ENCODE results near the gene TACC3.

Gene TACC3

GRCh38 chr4:1748465-1748995, 27.2 kb downstream of the TACC3 start:
- peak; percentile 61 to 76 (median 68) for DNase-seq

- no peak for DNase-seq
Measured at GRCh38 chr4:1749370-1749769, 28.0 kb downstream of the TACC3 start.

- DNase-seq = no peak
Measured at GRCh38 chr4:1749826-1750225, 28.5 kb downstream of the TACC3 start.

DNA sequence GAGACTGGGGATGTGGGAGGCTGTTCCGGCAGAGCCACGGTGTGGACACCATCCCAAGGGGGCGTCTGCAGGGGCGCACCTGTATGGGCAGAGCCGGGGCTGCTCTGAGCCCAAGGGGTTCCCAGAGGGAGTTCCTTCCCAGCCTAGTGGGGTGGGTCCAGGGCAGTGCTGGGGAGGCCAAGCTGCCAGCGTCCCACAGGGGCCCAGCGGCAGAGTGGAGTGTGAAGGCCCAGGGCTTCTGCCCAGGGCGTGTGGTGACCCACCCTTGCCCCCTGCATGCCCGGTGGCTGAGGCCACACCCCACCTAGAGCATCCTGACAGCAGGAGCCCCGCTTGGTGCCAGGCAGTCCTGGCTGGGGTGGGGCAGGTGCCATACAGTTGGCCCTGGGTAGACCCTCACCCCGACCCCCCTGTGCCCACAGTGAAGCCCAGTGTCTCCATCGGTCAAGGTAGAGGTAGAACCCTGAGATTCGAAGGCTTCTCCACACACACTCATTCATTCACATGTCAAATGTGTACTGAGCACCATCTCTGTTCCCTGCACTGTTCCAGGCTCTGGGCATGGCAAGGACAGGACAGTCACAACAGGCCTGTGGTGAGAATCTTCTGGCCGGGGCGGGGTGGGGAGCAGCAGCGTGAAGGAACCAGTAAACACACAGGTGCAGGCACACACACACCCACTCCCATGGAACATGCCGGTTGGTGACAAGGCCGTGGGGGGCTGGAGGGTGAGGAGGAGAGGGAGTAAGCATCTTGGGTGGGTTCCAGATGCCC, 29.2 kb downstream of the TACC3 start:
- no peak for DNase-seq

DNA sequence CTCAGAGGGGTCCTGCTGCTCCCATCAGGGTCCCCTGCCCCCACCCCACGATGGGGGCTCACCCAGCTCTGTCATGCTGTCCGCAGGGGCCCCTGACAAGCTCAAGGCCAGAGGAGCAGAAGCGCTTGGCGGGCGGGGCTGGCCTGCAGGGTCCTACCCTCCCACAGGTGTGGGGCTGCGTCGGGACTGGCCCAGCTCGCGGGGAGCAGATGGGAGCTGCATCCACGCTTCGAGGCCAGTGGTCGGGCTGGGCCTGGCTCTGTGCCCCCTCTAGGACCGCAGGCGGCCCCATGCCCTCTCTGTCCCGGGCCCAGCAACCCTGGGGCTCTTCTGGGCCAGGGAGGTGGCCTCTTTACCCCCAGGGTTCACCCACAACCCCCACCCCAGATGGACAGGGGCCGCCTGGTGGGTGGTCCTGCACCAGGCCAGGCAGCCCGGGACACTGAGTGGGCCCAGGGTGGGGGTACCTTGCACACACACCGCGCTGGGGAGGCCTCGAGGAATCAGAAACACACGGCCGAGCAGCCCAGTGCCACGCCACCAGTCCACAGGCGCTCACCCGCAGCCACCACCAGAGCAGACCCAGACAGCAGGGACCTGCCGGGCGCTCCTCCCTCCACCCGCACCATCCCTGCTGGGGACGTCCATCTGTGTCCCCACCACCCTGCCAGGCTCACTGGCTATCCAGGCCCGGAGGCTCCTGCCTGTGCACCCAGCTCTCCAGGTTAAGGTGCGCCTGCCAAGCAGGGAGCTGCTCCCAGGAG, 30.0 kb downstream of the TACC3 start:
- DNase-seq = no peak

GRCh38 chr4:1751919-1752283, 30.6 kb downstream of the TACC3 start:
- DNase-seq = no peak

DNA sequence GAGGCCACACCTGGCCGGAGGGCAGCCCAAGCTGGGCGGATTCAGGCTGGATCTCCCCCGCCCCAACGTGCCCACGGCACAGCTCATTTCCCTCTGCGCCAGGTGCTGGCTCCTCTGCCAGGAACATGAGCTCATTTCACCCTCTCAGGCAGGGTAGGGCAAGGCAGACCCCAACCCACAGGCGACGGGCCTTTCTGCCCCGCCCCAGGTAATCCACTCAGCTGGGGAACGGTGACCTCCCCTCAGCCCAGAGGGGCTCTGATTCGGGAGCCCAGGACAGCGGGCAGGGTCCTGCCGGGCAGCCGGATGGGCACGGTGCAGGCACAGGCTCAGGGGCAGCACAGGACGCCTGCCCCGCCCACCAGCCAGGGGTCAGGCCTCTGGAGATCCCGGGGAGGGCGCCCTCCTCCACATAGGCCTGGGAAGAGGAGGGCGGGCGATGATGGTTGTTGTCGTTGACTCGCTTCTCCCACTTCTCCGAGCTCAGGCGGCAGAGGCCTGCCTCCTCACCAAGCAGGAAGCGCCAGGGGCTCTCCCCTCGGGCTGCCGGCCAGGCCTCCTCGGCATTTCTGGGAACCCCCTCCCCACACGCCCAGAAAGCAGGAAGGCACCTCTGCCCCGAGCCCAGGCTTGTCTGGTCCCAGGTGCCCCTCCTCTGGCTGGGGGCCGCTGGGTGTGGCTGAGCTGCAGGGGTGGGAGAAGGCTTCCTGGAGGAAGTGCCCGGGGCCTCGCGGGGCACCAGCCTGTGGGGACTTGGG, 31.1 kb downstream of the TACC3 start:
- peak in 2 of 3 experiments; percentile 11 to 28 for DNase-seq

DNA sequence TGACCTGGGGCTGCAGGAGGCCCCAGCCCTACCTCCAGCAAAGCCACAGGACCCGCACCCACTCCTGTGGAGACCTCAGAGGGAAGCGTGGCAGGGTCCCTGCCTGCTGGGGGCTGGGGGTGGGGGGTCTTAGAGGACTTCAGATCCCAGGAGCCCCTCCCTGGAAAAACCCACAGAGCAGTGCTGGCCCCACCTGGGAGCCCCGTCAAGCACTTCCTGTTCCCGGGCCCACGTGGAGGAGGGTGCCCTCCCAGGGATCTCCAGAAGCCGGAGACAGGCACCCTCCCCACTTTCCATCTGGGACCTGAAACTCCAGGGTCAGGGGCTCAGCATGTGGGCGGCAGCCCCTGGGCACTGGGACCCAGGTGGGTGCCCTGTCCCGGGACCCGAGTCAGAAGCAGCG, 32.0 kb downstream of the TACC3 start:
- DNase-seq = no peak

- DNase-seq = no peak
Measured at GRCh38 chr4:1753697-1754311, 32.5 kb downstream of the TACC3 start.

GRCh38 chr4:1754336-1754735, 33.0 kb downstream of the TACC3 start:
- DNase-seq = no peak

- DNase-seq = no peak
Measured at GRCh38 chr4:1755297-1755696, 34.0 kb downstream of the TACC3 start.

- no peak for DNase-seq
Measured at GRCh38 chr4:1756079-1756478, 34.8 kb downstream of the TACC3 start.

- DNase-seq = no peak
Measured at GRCh38 chr4:1756893-1757779, 35.8 kb downstream of the TACC3 start.

DNA sequence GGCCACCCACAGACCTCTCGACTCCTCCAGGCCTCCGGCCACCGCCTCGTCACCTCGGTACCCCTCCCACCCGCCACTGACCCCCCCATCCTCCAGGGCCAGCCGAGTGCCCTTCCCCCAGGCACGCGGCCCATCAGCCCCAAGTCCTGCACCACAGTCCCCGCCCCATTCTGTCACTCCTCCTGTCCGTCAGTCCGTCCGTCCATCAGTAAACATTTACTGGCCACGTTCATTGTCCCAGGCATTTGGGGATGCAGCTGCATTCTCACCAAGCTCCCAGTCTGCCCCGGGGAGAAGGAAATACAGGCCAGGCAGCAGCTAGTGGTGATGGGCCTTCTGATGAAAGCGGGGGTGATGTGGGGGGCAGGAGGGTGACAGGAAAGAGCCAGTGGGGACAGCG, 36.5 kb downstream of the TACC3 start:
- DNase-seq = no peak

DNA sequence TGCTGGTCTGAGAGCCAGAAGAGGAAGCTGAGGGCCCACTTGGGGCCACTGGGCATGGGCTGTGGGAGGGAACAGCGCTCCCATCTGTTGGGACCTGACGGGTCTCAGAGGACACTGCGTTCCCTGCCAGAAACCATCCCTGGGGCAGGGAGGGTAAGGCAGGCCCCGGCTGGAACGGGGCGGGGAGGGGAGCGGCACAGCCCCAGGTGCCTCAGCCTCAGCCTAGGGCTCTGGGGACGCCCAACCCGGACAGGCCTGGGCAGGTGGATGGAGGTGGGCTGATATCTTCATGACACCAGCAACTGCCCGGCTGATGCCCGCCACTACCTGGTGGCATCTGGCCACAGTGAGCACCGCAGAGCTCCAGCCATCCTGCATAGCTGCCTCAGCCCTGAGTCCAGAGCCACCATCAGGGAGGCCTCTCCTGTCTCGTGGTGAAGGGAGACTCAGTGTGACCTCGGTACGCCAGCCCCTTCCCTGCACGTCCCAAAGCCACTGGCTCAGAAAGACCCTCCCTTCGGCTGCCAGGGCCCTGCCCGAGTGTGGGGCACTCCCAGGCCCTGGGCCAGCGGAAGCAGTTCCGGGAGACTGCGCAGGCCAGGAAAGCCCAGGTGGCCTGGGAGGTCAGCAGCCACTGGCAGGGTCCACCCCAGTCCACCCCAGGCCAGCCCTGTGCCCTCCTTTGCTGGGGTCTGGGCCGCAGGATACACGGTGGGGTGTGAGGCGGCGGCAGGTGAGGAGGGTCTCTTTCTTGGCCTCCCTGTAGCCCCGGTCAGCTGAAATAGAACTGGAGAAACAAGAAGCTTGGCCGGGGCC, 37.2 kb downstream of the TACC3 start:
- DNase-seq = no peak

DNA sequence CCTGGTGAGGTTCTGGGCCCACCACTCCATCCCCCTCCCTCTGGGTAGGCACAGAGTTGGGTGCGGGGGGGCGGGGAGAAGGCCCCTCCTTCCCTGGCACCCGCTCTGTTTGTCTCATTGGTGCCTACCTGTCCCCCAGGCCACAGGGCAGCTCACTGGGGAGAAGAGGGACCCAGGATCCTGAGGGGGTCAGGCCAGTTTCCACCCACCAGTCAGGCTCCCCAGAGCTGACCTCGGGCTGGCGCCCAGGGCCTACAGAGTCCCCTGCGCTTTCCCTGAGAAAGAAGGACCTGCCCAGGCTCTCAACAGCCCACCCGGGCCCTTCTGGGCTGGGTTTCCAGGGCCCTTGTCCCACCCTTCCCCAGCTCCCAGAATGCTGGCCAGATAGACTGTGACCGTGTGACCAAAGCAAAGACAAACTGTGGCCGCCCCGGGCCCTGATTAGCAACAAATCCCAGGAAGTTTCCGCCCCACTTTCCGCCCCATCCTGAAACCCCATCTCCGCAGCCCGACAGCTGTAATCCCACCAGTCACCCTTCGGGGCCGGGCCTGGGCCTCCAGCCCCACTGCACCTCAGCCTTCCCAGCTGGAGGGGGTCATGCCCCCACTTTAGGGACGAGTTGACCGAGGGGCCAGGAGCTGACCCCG, 38.0 kb downstream of the TACC3 start:
- no peak for DNase-seq

DNA sequence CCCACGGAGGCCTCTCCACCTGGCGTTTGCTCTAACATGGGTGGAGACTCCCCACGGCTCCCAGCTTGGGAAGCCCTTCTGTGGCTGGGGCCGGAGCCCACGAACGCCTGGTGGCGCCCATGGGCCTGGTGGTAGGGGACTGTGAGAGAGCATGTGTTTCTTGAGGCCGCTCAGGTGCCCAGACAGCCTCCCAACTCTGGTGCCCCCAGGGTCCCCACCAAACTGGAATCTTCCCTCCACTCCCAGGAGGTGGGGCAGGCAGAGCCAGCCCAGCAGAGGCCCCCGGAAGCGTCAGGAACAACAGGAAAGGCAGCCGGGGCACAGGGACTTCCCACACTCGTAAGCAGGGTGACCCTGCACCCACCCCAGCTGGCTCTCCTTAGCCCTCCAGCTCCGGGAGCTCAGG, 38.5 kb downstream of the TACC3 start:
- no peak for DNase-seq

DNA sequence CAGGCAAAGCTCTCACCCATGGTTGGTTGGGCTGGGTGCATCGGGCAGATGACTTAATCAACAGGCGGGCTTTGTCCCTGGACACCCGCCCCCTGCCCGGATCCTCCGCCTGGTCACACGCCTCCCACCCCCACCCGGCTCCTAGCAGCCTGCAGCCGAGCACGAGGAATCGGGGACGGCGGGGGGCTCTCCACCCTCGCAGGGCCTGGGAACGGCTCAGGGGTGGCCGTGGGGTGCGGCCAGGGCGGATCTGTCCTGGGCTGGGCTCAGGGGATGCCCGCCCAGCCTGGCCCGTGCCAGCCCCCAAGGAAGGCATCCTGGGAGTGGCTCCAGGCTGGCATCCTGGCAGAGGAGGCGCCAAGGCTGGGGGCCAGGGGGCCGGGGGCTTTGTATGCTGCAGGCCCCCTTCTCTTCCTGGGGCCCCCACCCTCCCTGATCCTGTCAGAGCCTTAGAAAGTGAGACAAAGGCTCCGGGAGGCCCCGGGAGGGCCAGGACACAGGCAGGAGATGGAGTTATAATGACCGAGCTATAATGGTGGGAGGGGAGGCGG, 39.3 kb downstream of the TACC3 start:
- no peak for DNase-seq

DNA sequence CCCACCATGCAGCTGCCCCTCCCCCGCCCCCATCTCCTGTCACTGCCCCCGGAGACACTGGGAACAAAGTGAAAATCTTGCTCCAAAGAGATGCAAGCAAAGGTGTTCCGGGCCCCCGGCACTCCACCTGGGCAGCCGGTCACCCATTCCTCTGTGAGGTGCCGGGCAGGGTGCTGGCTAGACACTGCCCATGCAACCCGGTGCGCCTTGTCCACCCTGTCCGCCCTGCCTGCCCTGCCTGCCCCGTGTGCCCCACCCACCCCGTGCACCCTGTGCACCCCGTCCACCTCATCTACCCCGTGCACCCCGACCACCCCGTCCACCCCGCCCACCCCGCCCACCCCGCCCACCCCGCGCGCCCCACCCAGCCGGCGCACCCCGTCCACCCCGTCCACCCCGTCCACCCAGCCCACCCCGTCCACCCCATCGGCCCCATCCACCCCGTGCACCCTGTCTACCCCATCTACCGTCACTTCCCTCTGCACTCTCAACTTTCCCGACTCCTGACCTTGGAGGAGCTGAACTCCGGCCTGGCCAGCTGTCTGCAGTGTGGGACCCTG, 39.9 kb downstream of the TACC3 start:
- no peak for DNase-seq
